H9 (cell line): ENCODE measurements around the gene TMEM248. TPM values are rescaled to one million over a fixed set of nuclear protein-coding genes. Genes with fewer than 3 reads are reported as not detected.
A peak's percentile ranks its signal among the peaks of the same experiment; 100 is the strongest.

Experiments used
- DNase-seq: peaks from one replicate; pipeline ENCODE4 v3.0.0-alpha.2; 2017
- H2AFZ ChIP-seq: one replicate; pipeline ENCODE4 v1.6.1; 2013; ENCODE audit warnings: mild to moderate bottlenecking, low read length, control low read depth, moderate library complexity
- H2AK5ac ChIP-seq: 2 replicates; pipeline ENCODE4 v1.6.1; 2013; ENCODE audit warnings: low read length, control low read depth, mixed read lengths; ENCODE audit not compliant: insufficient read length
- H2BK120ac ChIP-seq: one replicate; pipeline ENCODE4 v1.6.1; 2013; ENCODE audit warnings: low read depth, mild to moderate bottlenecking, low read length, control low read depth, inconsistent platforms; ENCODE audit not compliant: poor library complexity, severe bottlenecking
- H2BK12ac ChIP-seq: 2 replicates; pipeline ENCODE4 v1.6.1; 2013; ENCODE audit warnings: low read length, control low read depth, mixed read lengths, low read depth; ENCODE audit not compliant: insufficient read length
- H2BK15ac ChIP-seq: 2 replicates; pipeline ENCODE4 v1.6.1; 2013; ENCODE audit warnings: low read depth, low read length, control low read depth
- H2BK20ac ChIP-seq: one replicate; pipeline ENCODE4 v1.6.1; 2013; ENCODE audit warnings: low read depth, mild to moderate bottlenecking, low read length, control low read depth, inconsistent platforms; ENCODE audit not compliant: poor library complexity, severe bottlenecking
- H2BK5ac ChIP-seq: 2 replicates; pipeline ENCODE4 v1.6.1; 2013; ENCODE audit warnings: low read length, control low read depth, mixed read lengths; ENCODE audit not compliant: insufficient read length
- H3K14ac ChIP-seq: 2 replicates; pipeline ENCODE4 v1.6.1; 2013; ENCODE audit warnings: low read length, control low read depth; ENCODE audit not compliant: insufficient read depth
- H3K18ac ChIP-seq: 2 replicates; pipeline ENCODE4 v1.6.1; 2013; ENCODE audit warnings: low read depth, mild to moderate bottlenecking, mixed read lengths, low read length, control low read depth; ENCODE audit not compliant: insufficient read length
- H3K23ac ChIP-seq: 2 replicates; pipeline ENCODE4 v1.6.1; 2013; ENCODE audit warnings: low read length, control low read depth, mixed read lengths, low read depth; ENCODE audit not compliant: insufficient read length
- H3K23me2 ChIP-seq: 2 replicates; pipeline ENCODE4 v1.6.1; 2013; ENCODE audit warnings: low read depth, mild to moderate bottlenecking, mixed read lengths, low read length, control low read depth; ENCODE audit not compliant: insufficient read length, poor library complexity, severe bottlenecking
- H3K27ac ChIP-seq: 2 replicates; pipeline ENCODE4 v1.5.1; 2013; ENCODE audit warnings: low read length, control low read depth, mixed read lengths, low read depth; ENCODE audit not compliant: insufficient read length
- H3K27me3 ChIP-seq: 2 replicates; pipeline ENCODE4 v1.6.1; 2013; ENCODE audit warnings: low read length, control low read depth, inconsistent platforms; ENCODE audit not compliant: insufficient read depth
- H3K4ac ChIP-seq: 2 replicates; pipeline ENCODE4 v1.6.1; 2013; ENCODE audit warnings: low read depth, mild to moderate bottlenecking, control low read depth, inconsistent platforms, low read length, moderate library complexity
- H3K4me1 ChIP-seq: 2 replicates; pipeline ENCODE4 v1.6.1; 2013; ENCODE audit warnings: low read length, control low read depth, inconsistent platforms; ENCODE audit not compliant: insufficient read depth
- H3K4me2 ChIP-seq: 2 replicates; pipeline ENCODE4 v1.6.1; 2013; ENCODE audit warnings: low read length, control low read depth, mixed read lengths; ENCODE audit not compliant: insufficient read length, insufficient read depth
- H3K56ac ChIP-seq: 2 replicates; pipeline ENCODE4 v1.6.1; 2013; ENCODE audit warnings: low read depth, mild to moderate bottlenecking, mixed read lengths, low read length, control low read depth; ENCODE audit not compliant: insufficient read length
- H3K79me1 ChIP-seq: 2 replicates; pipeline ENCODE4 v1.6.1; 2013; ENCODE audit warnings: low read depth, mild to moderate bottlenecking, moderate library complexity, low read length, control low read depth, inconsistent platforms; ENCODE audit not compliant: insufficient read depth, poor library complexity, severe bottlenecking
- H3K79me2 ChIP-seq: 2 replicates; pipeline ENCODE4 v1.6.1; 2013; ENCODE audit warnings: low read length, control low read depth, inconsistent platforms; ENCODE audit not compliant: insufficient read depth
- H3K9ac ChIP-seq: 2 replicates; pipeline ENCODE4 v1.6.1; 2013; ENCODE audit warnings: low read length, control low read depth, mixed read lengths; ENCODE audit not compliant: insufficient read length; ENCODE audit errors: extremely low read depth
- H3K9me3 ChIP-seq: one replicate; pipeline ENCODE4 v1.6.1; 2013; ENCODE audit warnings: low read depth, low read length, inconsistent platforms; ENCODE audit not compliant: control insufficient read depth
- H3T11ph ChIP-seq: one replicate; pipeline ENCODE4 v1.6.1; 2013; ENCODE audit warnings: mild to moderate bottlenecking, low read length, control low read depth, inconsistent platforms
- H4K20me1 ChIP-seq: one replicate; pipeline ENCODE4 v1.6.1; 2013; ENCODE audit not compliant: control insufficient read depth, insufficient read length, insufficient read depth
- H4K5ac ChIP-seq: 2 replicates; pipeline ENCODE4 v1.6.1; 2013; ENCODE audit warnings: low read depth, mild to moderate bottlenecking, mixed read lengths, low read length, control low read depth; ENCODE audit not compliant: insufficient read length
- H4K8ac ChIP-seq: replicated peaks from 2 replicates; pipeline ENCODE4 v1.6.1; 2013; ENCODE audit warnings: low read length, control low read depth, mixed read lengths, low read depth; ENCODE audit not compliant: insufficient read length
- H4K91ac ChIP-seq: 2 replicates; pipeline ENCODE4 v1.6.1; 2013; ENCODE audit warnings: low read depth, mild to moderate bottlenecking, moderate library complexity, mixed read lengths, low read length, control low read depth; ENCODE audit not compliant: insufficient read length
- H3K27ac Mint-ChIP-seq, 3 experiments: 2 replicates in 2 of 3; 3 replicates in 1 of 3; pipeline ENCODE4 v1.8.0; 2020 to 2021; ENCODE audit warnings: mixed read lengths in 3 of 3, mild to moderate bottlenecking in 1 of 3, moderate library complexity in 1 of 3
- H3K27me3 Mint-ChIP-seq: 2 replicates; pipeline ENCODE4 v1.8.0; 2021; ENCODE audit warnings: low read depth, mild to moderate bottlenecking, moderate library complexity, mixed read lengths
- H3K36me3 Mint-ChIP-seq, 3 experiments: 2 replicates in 2 of 3; 3 replicates in 1 of 3; pipeline ENCODE4 v1.8.0; 2020 to 2021; ENCODE audit warnings: low read depth in 3 of 3, mixed read lengths in 3 of 3; ENCODE audit not compliant: insufficient read depth in 1 of 3
- H3K4me1 Mint-ChIP-seq, 2 experiments: 2 replicates each; pipeline ENCODE4 v1.8.0; 2020; ENCODE audit warnings: mixed read lengths in 2 of 2
- H3K4me3 Mint-ChIP-seq, 2 experiments: 2 replicates in 1 of 2; 3 replicates in 1 of 2; pipeline ENCODE4 v1.8.0; 2020 to 2021; ENCODE audit warnings: mild to moderate bottlenecking in 2 of 2, mixed read lengths in 2 of 2, moderate library complexity in 1 of 2
- H3K9me3 Mint-ChIP-seq, 2 experiments: 2 replicates in 1 of 2; 3 replicates in 1 of 2; pipeline ENCODE4 v1.8.0; 2020; ENCODE audit warnings: mild to moderate bottlenecking in 2 of 2, mixed read lengths in 2 of 2, moderate library complexity in 1 of 2
- CTCF ChIP-seq: fragments of 200-600 bp; sonication (generic); conservative IDR thresholded peaks from 3 replicates; pipeline ENCODE4 v1.8.0; 2021; ENCODE audit warnings: antibody characterized with exemption, mild to moderate bottlenecking
- WGBS: extraction: QIAGEN DNeasy Blood & Tissue Kit; methylation state at CpG from one replicate; pipeline ENCODE4 v1.1.7; 2013; ENCODE audit warnings: missing lambda C conversion rate, low lambda C conversion rate, mixed read lengths; ENCODE audit not compliant: insufficient read length; ENCODE audit errors: extremely low coverage; 5-methylcytosine and 5-hydroxymethylcytosine counted together
- total RNA-seq: library from RNA; stranded (reverse); gene quantifications from 2 replicates; pipeline ENCODE4 v1.2.1, GENCODE V29; 2021

Gene TMEM248
- total RNA-seq, 1 experiment from 2014 or later, result 74.2 TPM

- Histone ChIP-seq H4K20me1 (no peaks in the 10 kb centered on the region), H3K18ac (no peak overlapping the region), H4K91ac (no peak overlapping the region), H2BK12ac (no peak overlapping the region), H3K23ac (no peak overlapping the region), H4K5ac (no peak overlapping the region), H2AK5ac (no peak overlapping the region), H2BK5ac (no peak overlapping the region), H3K4me2 (no peak overlapping the region), H3K9me3 (no peaks in the 10 kb centered on the region), H3K79me1 (peaks cover 13% of the 10 kb centered on the region), H3K79me2 (peaks cover 3% of the 10 kb centered on the region; the same call in 1 of the 2 replicates), H3K23me2 (no peaks in the 10 kb centered on the region), H2BK15ac (no peak overlapping the region), H3K4me1 (no peaks in the 10 kb centered on the region), H2AFZ (no peak overlapping the region), H3K27me3 (no peaks in the 10 kb centered on the region), H3K4ac (no peak overlapping the region), H3K9ac (no peak overlapping the region), H3K14ac (no peak overlapping the region), H4K8ac (no peak overlapping the region), H2BK120ac (no peak overlapping the region), H3T11ph (no peak overlapping the region), H3K56ac (no peak overlapping the region), H2BK20ac (no peak overlapping the region), H3K27ac (no peak overlapping the region)
- Mint-ChIP-seq H3K9me3 (no peaks in the 10 kb centered on the region), H3K4me1 (no peaks in the 10 kb centered on the region), H3K27ac (peak overlapping the region in 2 of 3 experiments; percentile 30 to 60; a peak in 2 of 7 replicates), H3K36me3 (peaks cover 0 to 30% (median 29%) of the 10 kb centered on the region in 3 experiments; a peak in 5 of 7 replicates), H3K4me3 (no peak overlapping the region), H3K27me3 (no peaks in the 10 kb centered on the region)
- no peak for DNase-seq
- no CpG with 5 or more reads among the region's 4 CpGs for WGBS
- TF ChIP-seq CTCF, result no peak
Measured at GRCh38 chr7:66939325-66939724, 18.3 kb downstream of the TMEM248 start.
